ENCODE results near the gene WDR4. TPM values are rescaled to one million over a fixed set of nuclear protein-coding genes. Genes with fewer than 3 reads are reported as not detected.

WDR4 gene
- polyA plus RNA-seq, 1 of the 3 experiments (the other 2 are of a cell fraction): 26.5 TPM

- Histone ChIP-seq H3K36me3 (replicated peaks in 1 of 2; ENCODE audit: control insufficient read depth in 1 of 2, insufficient read depth in 2 of 2, low read length in 1 of 2) (no peaks in the 10 kb centered on the region), H2AFZ (ENCODE audit: low read depth) (no peak overlapping the region), H3K79me2 (ENCODE audit: insufficient read depth) (no peaks in the 10 kb centered on the region), H3K4me1 (ENCODE audit: control insufficient read depth in 1 of 2, insufficient read depth in 2 of 2, low read depth in 1 of 2, low read length in 1 of 2) (no peaks in the 10 kb centered on the region; a peak in 2 of 4 replicates), H3K27ac (ENCODE audit: low read depth in 2 of 2, low read length in 1 of 2) (no peak overlapping the region), H3K9me3 (no peaks in the 10 kb centered on the region), H3K9ac (no peak overlapping the region), H4K20me1 (ENCODE audit: insufficient read depth) (no peaks in the 10 kb centered on the region), H3F3A (replicated peaks; ENCODE audit: insufficient read depth) (no peaks in the 10 kb centered on the region), H3K4me3 (ENCODE audit: low read depth in 2 of 2, low read length in 1 of 2) (no peak overlapping the region), H3K27me3 (ENCODE audit: insufficient read depth) (no peaks in the 10 kb centered on the region), H3K9me2 (no peaks in the 10 kb centered on the region), H3K4me2 (no peak overlapping the region)
- no peak for DNase-seq
- POLR2A ChIA-PET: no interaction called here
- CTCF ChIA-PET: interaction anchor here (0.6 kb wide), 1 partner anchor 106 kb away, joined by 3 read pairs; no protein-coding TSS in a partner anchor
- 89% methylated on average over 4 of the region's 4 CpGs for WGBS (ENCODE audit: low lambda C conversion rate)
- TF ChIP-seq RAD21 (IDR thresholded peaks at IDR 0.05; ENCODE audit: low read length) (no peak), PBX3 (IDR thresholded peaks at IDR 0.05) (no peak), EZH2phosphoT487 (IDR thresholded peaks at IDR 0.05; ENCODE audit: borderline replicate concordance, low read depth) (no peak), RXRA (IDR thresholded peaks at IDR 0.05; ENCODE audit: borderline replicate concordance, low read depth) (no peak), USF2 (IDR thresholded peaks at IDR 0.05; ENCODE audit: borderline replicate concordance, low read depth, low read length) (no peak), POLR2AphosphoS5 (IDR thresholded peaks at IDR 0.05; ENCODE audit: low read depth, low read length) (no peak), FOXM1 (IDR thresholded peaks at IDR 0.05; ENCODE audit: low read depth) (no peak)
Measured at GRCh38 chr21:42921927-42922326, 42.6 kb upstream of the WDR4 start.

GRCh38 chr21:42918291-42918690 is 39.0 kb upstream of the WDR4 start:
- H4K20me1 ChIP-seq (ENCODE audit: insufficient read depth): no peaks in the 10 kb centered on the region
- H3K4me1 ChIP-seq (ENCODE audit: control insufficient read depth in 1 of 2, insufficient read depth in 2 of 2, low read depth in 1 of 2, low read length in 1 of 2): no peaks in the 10 kb centered on the region
- POLR2A ChIA-PET: no interaction called here
- no peak overlapping the region for H2AFZ ChIP-seq (ENCODE audit: low read depth)
- no peaks in the 10 kb centered on the region for H3K79me2 ChIP-seq (ENCODE audit: insufficient read depth)
- no peaks in the 10 kb centered on the region for H3K9me2 ChIP-seq
- H3K4me3 ChIP-seq (ENCODE audit: low read depth in 2 of 2, low read length in 1 of 2): no peak overlapping the region
- DNase-seq: no peak
- H3K27ac ChIP-seq (ENCODE audit: low read depth in 2 of 2, low read length in 1 of 2): no peak overlapping the region
- 96% methylated on average over 6 of the region's 6 CpGs for WGBS (ENCODE audit: low lambda C conversion rate)
- no peaks in the 10 kb centered on the region for H3K9me3 ChIP-seq
- H3K36me3 ChIP-seq (replicated peaks in 1 of 2; ENCODE audit: control insufficient read depth in 1 of 2, insufficient read depth in 2 of 2, low read length in 1 of 2): no peaks in the 10 kb centered on the region
- no peak overlapping the region for H3K4me2 ChIP-seq
- CTCF ChIA-PET: no interaction called here
- H3K27me3 ChIP-seq (ENCODE audit: insufficient read depth): no peaks in the 10 kb centered on the region
- H3K9ac ChIP-seq: no peak overlapping the region
- peaks cover 6% of the 10 kb centered on the region for H3F3A ChIP-seq (replicated peaks; ENCODE audit: insufficient read depth)
- TF ChIP-seq MXI1 (IDR thresholded peaks at IDR 0.05; ENCODE audit: low read depth, low read length) (no peak), REST (IDR thresholded peaks at IDR 0.05; ENCODE audit: low read depth, low read length) (no peak), YY1 (IDR thresholded peaks at IDR 0.05; ENCODE audit: low read depth) (no peak), RXRA (IDR thresholded peaks at IDR 0.05; ENCODE audit: borderline replicate concordance, low read depth) (no peak), NRF1 (IDR thresholded peaks at IDR 0.05; ENCODE audit: low read depth, low read length) (no peak), PBX3 (IDR thresholded peaks at IDR 0.05) (no peak), TEAD4 (IDR thresholded peaks at IDR 0.05; ENCODE audit: borderline replicate concordance, insufficient read depth) (no peak), FOXM1 (IDR thresholded peaks at IDR 0.05; ENCODE audit: low read depth) (no peak), IRF3 (IDR thresholded peaks at IDR 0.05; ENCODE audit: low read depth, low read length) (no peak), USF2 (IDR thresholded peaks at IDR 0.05; ENCODE audit: borderline replicate concordance, low read depth, low read length) (no peak), MEF2A (IDR thresholded peaks at IDR 0.05; ENCODE audit: borderline replicate concordance, low read depth) (no peak), RAD21 (IDR thresholded peaks at IDR 0.05; ENCODE audit: low read length) (no peak), ELF1 (IDR thresholded peaks at IDR 0.05) (no peak)
